ENCODE results near the gene SETD2.
"Not testable (repeated sequence)": the region's sequence is repeated elsewhere in the genome, so short reads cannot be mapped to it uniquely, and the experiment has no call there.

- not testable (repeated sequence) for TF ChIP-seq CTCF (IDR thresholded peaks at IDR 0.05); EZH2 (IDR thresholded peaks at IDR 0.05; ENCODE audit: borderline replicate concordance, insufficient read depth, low read depth, low read length, poor library complexity, severe bottlenecking)
Measured at GRCh38 chr3:47115524-47115923, 48.4 kb downstream of the SETD2 start.

Data from B cell (primary cell).